ENCODE results near the gene FOXN3.

DNA sequence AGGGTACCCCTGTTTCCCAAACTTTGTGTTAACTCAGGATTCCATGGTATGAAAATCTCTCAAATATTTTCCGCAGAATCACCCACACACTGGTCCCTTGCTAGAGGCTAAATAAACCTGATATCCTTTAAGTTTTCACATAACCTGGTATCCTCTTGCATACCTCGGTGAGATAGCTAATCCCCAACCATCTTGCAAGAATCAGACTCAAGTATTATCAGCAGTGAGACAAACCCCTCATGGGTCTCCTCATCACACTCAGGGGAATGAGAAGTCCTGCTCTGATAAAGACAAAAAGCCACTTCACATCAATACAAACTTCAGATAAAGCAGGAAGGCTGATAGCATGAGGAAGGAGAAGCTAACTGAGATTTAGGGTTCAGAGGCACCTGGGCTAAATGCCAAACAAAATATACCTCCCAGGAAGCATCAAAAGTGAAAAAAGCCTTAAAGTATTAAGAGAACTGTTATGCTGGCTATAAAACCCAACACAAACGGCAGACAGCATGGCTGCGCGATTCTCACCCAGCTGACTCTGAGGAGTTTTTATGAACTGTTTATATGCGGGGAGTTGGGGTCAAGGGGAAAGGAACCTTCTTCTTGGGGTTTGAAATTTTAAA, 96.5 kb downstream of the FOXN3 start:
- TF ChIP-seq POLR2AphosphoS5 (IDR thresholded peaks at IDR 0.05; ENCODE audit: insufficient read depth, low read depth, low read length) (no peak), FOS (IDR thresholded peaks at IDR 0.05; ENCODE audit: borderline replicate concordance, insufficient read depth, low read length) (no peak)
- TF ChIP-seq, protein P1, sequence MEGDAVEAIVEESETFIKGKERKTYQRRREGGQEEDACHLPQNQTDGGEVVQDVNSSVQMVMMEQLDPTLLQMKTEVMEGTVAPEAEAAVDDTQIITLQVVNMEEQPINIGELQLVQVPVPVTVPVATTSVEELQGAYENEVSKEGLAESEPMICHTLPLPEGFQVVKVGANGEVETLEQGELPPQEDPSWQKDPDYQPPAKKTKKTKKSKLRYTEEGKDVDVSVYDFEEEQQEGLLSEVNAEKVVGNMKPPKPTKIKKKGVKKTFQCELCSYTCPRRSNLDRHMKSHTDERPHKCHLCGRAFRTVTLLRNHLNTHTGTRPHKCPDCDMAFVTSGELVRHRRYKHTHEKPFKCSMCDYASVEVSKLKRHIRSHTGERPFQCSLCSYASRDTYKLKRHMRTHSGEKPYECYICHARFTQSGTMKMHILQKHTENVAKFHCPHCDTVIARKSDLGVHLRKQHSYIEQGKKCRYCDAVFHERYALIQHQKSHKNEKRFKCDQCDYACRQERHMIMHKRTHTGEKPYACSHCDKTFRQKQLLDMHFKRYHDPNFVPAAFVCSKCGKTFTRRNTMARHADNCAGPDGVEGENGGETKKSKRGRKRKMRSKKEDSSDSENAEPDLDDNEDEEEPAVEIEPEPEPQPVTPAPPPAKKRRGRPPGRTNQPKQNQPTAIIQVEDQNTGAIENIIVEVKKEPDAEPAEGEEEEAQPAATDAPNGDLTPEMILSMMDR (IDR thresholded peaks at IDR 0.05; ENCODE audit: extremely low read depth in 1 of 2, insufficient read depth in 1 of 2, low read depth in 1 of 2, low read length in 2 of 2): no peak
